Endodermal cell (in vitro differentiated cells): ENCODE measurements around the gene GRIK3. TPM values are rescaled to one million over a fixed set of nuclear protein-coding genes. Genes with fewer than 3 reads are reported as not detected.

ENCODE experiments used
- DNase-seq: peaks from one replicate; pipeline ENCODE4 v3.0.0-alpha.2; 2017
- H3K27ac ChIP-seq: 2 replicates; pipeline ENCODE4 v1.5.1; 2013; ENCODE audit warnings: mild to moderate bottlenecking, low read depth, low read length, moderate library complexity
- H3K27me3 ChIP-seq: 2 replicates; pipeline ENCODE4 v1.6.1; 2013; ENCODE audit warnings: mild to moderate bottlenecking, low read length, moderate library complexity; ENCODE audit not compliant: insufficient read depth, control insufficient read depth, poor library complexity, severe bottlenecking
- H3K36me3 ChIP-seq: 2 replicates; pipeline ENCODE4 v1.7.0; 2013; ENCODE audit warnings: mild to moderate bottlenecking, low read length, moderate library complexity; ENCODE audit not compliant: control insufficient read depth, insufficient read depth
- H3K4me1 ChIP-seq: one replicate; pipeline ENCODE4 v1.7.0; 2013; ENCODE audit warnings: low read length; ENCODE audit not compliant: control insufficient read depth, insufficient read depth
- H3K4me3 ChIP-seq: 2 replicates; pipeline ENCODE4 v1.5.1; 2013; ENCODE audit warnings: mild to moderate bottlenecking, low read length, moderate library complexity
- H3K9ac ChIP-seq: 2 replicates; pipeline ENCODE4 v1.6.1; 2013; ENCODE audit warnings: mild to moderate bottlenecking, low read length, moderate library complexity; ENCODE audit not compliant: poor library complexity, severe bottlenecking; ENCODE audit errors: extremely low read depth
- H3K9me3 ChIP-seq: 2 replicates; pipeline ENCODE4 v1.6.1; 2013; ENCODE audit warnings: mild to moderate bottlenecking, low read length, moderate library complexity; ENCODE audit not compliant: control insufficient read depth
- H3K27ac Mint-ChIP-seq: 2 replicates; pipeline ENCODE4 v1.8.0; 2020; ENCODE audit warnings: mixed read lengths
- H3K27me3 Mint-ChIP-seq: 2 replicates; pipeline ENCODE4 v1.8.0; 2021; ENCODE audit warnings: mild to moderate bottlenecking, mixed read lengths; ENCODE audit not compliant: insufficient read depth
- H3K36me3 Mint-ChIP-seq: 2 replicates; pipeline ENCODE4 v1.8.0; 2020; ENCODE audit warnings: low read depth, mixed read lengths
- H3K4me1 Mint-ChIP-seq: 2 replicates; pipeline ENCODE4 v1.8.0; 2020; ENCODE audit warnings: mixed read lengths
- H3K4me3 Mint-ChIP-seq: 2 replicates; pipeline ENCODE4 v1.8.0; 2020; ENCODE audit warnings: mild to moderate bottlenecking, moderate library complexity, mixed read lengths
- H3K9me3 Mint-ChIP-seq: 2 replicates; pipeline ENCODE4 v1.8.0; 2020; ENCODE audit warnings: mild to moderate bottlenecking, mixed read lengths
- CTCF ChIP-seq: fragments of 200-600 bp; sonication (generic); conservative IDR thresholded peaks from 2 replicates; pipeline ENCODE4 v1.5.0; 2021; ENCODE audit warnings: antibody characterized with exemption, mild to moderate bottlenecking
- WGBS, 2 experiments: methylation state at CpG; one replicate each; pipeline versions ENCODE4 v1.1.5 to v1.1.7; 2013; ENCODE audit warnings: missing lambda C conversion rate in 2 of 2, mixed read lengths in 1 of 2; ENCODE audit not compliant: insufficient coverage in 1 of 2, insufficient read length in 1 of 2; 5-methylcytosine and 5-hydroxymethylcytosine counted together
- total RNA-seq, 2 donors: library from RNA; stranded (reverse); fragmentation: NEBNext Ultra II Directional in 1 of 2; extraction: Animal tissue kit (Norgen Biotek cat#: 25700) in 1 of 2; gene quantifications; 2 replicates in 1 of 2; 3 replicates in 1 of 2; pipeline ENCODE4 v1.2.1, GENCODE V29; 2021

GRIK3 gene
- total RNA-seq, 2 donors from 2014 or later: 13.4 to 32.4 TPM

GRCh38 chr1:36937371-36937770 lies 96.9 kb downstream of the GRIK3 start:
- WGBS, 2 experiments: 89 to 90% methylated on average over 6 of the region's 6 CpGs

GRCh38 chr1:36934061-36934460 lies 100.3 kb downstream of the GRIK3 start:
- no peaks in the 10 kb centered on the region for H3K27me3 ChIP-seq
- 85 to 96% methylated on average over 2 of the region's 2 CpGs for WGBS, 2 experiments
- DNase-seq: no peak
- no peak overlapping the region for H3K9ac ChIP-seq
- no peak for TF ChIP-seq CTCF
- H3K4me1 Mint-ChIP-seq: peaks cover 16% of the 10 kb centered on the region
- H3K4me1 ChIP-seq: no peaks in the 10 kb centered on the region
- no peaks in the 10 kb centered on the region for H3K36me3 Mint-ChIP-seq
- H3K9me3 ChIP-seq: no peaks in the 10 kb centered on the region
- H3K36me3 ChIP-seq: no peaks in the 10 kb centered on the region
- no peaks in the 10 kb centered on the region for H3K9me3 Mint-ChIP-seq
- H3K4me3 Mint-ChIP-seq: no peak overlapping the region
- no peak overlapping the region for H3K27ac Mint-ChIP-seq
- H3K27ac ChIP-seq: no peak overlapping the region
- no peak overlapping the region for H3K4me3 ChIP-seq
- H3K27me3 Mint-ChIP-seq: peaks cover 7% of the 10 kb centered on the region

More at GRCh38 chr1:36937371-36937770, 96.9 kb downstream of the GRIK3 start:
- Mint-ChIP-seq H3K4me3 (no peak overlapping the region), H3K9me3 (no peaks in the 10 kb centered on the region), H3K4me1 (peaks cover 41% of the 10 kb centered on the region), H3K27ac (no peak overlapping the region), H3K36me3 (no peaks in the 10 kb centered on the region), H3K27me3 (peaks cover 27% of the 10 kb centered on the region)
- no peak for DNase-seq
- H3K9ac ChIP-seq: no peak overlapping the region
- no peak for TF ChIP-seq CTCF
- H3K27me3 ChIP-seq: no peaks in the 10 kb centered on the region
- H3K27ac ChIP-seq: no peak overlapping the region
- H3K4me1 ChIP-seq: peaks cover 11% of the 10 kb centered on the region
- H3K4me3 ChIP-seq: no peak overlapping the region
- H3K9me3 ChIP-seq: no peaks in the 10 kb centered on the region
- no peaks in the 10 kb centered on the region for H3K36me3 ChIP-seq

- no peaks in the 10 kb centered on the region for H3K27me3 Mint-ChIP-seq
- no peak for TF ChIP-seq CTCF
- 92 to 96% methylated on average over 4 to 8 of the region's 8 CpGs for WGBS, 2 experiments
- Histone ChIP-seq H3K9me3 (no peaks in the 10 kb centered on the region), H3K4me1 (no peaks in the 10 kb centered on the region), H3K9ac (no peak overlapping the region), H3K4me3 (no peak overlapping the region), H3K36me3 (no peaks in the 10 kb centered on the region), H3K27ac (no peak overlapping the region), H3K27me3 (no peaks in the 10 kb centered on the region)
- H3K27ac Mint-ChIP-seq: peak overlapping the region; percentile 1
- no peak overlapping the region for H3K4me3 Mint-ChIP-seq
- no peaks in the 10 kb centered on the region for H3K36me3 Mint-ChIP-seq
- DNase-seq: no peak
- peaks cover 7% of the 10 kb centered on the region for H3K4me1 Mint-ChIP-seq
- H3K9me3 Mint-ChIP-seq: no peaks in the 10 kb centered on the region
Observed at GRCh38 chr1:36927826-36928225, 106.5 kb downstream of the GRIK3 start.
